HG03060 (cell line): ENCODE data around the gene ARFIP1.
"Not testable (repeated sequence)": the region's sequence is repeated elsewhere in the genome, so short reads cannot be mapped to it uniquely, and the experiment has no call there.

Experiments
- ATAC-seq: cut with Tn5 transposase; IDR thresholded peaks from one replicate; pipeline ENCODE4 v1.9.1; 2021; ENCODE audit warnings: low read depth, moderate number of reproducible peaks; ENCODE audit not compliant: unreplicated experiment

The ARFIP1 gene, protein sequence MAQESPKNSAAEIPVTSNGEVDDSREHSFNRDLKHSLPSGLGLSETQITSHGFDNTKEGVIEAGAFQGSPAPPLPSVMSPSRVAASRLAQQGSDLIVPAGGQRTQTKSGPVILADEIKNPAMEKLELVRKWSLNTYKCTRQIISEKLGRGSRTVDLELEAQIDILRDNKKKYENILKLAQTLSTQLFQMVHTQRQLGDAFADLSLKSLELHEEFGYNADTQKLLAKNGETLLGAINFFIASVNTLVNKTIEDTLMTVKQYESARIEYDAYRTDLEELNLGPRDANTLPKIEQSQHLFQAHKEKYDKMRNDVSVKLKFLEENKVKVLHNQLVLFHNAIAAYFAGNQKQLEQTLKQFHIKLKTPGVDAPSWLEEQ

GRCh38 chr4:152779513-152780266 lies at the start of gene ARFIP1, which contains the start of gene TIGD4:
TSS of gene ARFIP1 (plus strand) at chr4:152779954. CDS start at chr4:152829634, 49,680 bp downstream.
TSS of gene TIGD4 (minus strand) at chr4:152779730. CDS start at chr4:152771004, 8,726 bp downstream.
- peak; percentile 86 for ATAC-seq

- ATAC-seq, result no peak
Observed at GRCh38 chr4:152731997-152732396, 47.8 kb upstream of the ARFIP1 start.

DNA sequence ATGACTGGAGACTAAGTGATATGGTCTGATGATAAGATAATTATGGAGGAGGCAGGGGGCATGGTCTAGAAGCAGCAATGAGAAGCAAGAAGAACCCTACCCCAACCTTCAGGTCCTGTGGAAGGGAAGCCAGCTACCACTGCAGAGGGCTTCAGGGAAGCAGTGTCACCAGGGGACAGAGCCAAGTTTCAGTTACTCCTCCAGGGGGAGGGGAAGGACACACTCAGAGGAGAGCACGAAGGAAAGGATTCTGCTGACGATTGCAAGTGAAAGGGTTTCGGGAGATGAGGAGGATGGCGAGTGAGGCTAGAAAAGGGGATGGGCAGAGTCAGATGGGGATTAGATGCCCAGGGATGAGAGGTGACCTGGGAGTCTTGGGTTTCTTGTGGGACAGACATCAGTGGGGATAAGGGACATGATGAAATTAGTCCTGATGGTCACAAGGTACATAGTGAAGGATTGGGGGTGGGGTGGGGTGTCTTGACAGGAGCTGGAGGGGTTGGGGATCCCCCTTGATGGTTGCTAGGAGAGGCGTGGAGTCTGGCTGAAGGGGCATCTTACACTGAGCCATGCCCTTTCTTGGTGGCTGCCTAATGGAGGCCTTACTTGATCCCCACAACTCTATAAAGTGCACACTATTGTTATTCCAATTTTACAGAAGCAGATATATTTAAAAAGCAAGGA lies 45.6 kb upstream of the ARFIP1 start:
- ATAC-seq, result no peak

- no peak for ATAC-seq
Observed at GRCh38 chr4:152734699-152735050, 45.1 kb upstream of the ARFIP1 start.

DNA sequence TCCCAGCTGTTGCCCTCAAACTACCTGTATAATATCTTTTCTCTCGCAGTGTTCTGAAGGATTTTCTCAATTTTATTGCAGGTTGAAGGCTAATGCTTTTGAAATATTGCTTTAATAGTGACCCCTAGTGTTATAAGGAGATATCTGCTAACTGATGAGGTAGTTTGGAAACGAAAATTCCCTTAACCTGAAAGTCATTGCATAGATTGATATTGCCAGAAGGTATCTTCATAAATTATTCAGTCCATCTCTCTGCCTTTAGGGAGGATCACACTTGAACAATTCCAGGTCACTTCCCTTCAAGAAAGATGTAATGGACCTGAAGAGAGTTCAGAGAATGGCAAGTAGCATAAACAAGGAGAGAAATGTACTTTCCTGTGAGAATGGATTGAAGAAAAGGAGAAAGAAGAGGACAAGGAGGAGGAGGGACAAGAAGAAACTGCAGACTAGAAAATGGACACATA lies 44.3 kb upstream of the ARFIP1 start:
- no peak for ATAC-seq

- no peak for ATAC-seq
Observed at GRCh38 chr4:152735906-152736305, 43.8 kb upstream of the ARFIP1 start.

DNA sequence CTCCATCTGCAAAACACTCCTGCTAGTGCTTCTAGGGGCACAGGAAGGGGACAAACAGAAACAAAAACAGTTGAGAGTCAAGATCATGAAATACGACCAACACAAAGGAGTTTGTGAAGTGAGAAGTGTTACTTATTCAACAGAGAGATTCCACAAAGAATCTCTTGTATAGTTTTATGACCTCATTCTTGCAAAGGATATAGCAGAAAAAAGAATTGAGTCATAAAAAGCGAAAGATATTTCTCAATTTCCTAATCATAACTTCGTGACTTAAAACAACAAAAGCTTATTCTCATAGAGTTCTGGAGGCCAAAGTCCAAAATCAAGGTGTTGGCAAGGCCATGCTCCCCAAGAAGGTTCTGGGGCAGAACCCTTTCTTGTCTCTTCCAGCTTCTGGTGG lies 40.9 kb upstream of the ARFIP1 start:
- ATAC-seq, result no peak

GRCh38 chr4:152747444-152747843 lies 32.3 kb upstream of the ARFIP1 start:
- no peak for ATAC-seq

DNA sequence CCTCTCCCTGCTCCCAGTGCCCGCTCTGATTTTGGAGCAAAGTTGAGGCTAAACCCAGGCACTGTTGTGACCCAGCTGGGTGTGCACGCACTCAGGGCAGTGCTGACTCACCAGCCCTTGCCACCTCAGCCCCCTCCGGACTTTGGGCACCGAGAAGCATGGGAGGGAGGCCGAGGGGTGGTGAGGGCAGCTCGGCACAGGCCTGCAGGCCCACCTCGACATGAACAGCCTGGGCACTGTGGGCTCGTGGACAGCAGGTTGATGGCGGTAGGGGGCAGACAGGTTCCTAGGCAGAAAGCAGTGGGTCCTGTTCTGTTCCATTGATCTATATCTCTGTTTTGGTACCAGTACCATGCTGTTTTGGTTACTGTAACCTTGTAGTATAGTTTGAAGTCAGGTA lies 31.1 kb upstream of the ARFIP1 start:
- no peak for ATAC-seq

- no peak for ATAC-seq
Observed at GRCh38 chr4:152763796-152764195, 16.0 kb upstream of the ARFIP1 start.

DNA sequence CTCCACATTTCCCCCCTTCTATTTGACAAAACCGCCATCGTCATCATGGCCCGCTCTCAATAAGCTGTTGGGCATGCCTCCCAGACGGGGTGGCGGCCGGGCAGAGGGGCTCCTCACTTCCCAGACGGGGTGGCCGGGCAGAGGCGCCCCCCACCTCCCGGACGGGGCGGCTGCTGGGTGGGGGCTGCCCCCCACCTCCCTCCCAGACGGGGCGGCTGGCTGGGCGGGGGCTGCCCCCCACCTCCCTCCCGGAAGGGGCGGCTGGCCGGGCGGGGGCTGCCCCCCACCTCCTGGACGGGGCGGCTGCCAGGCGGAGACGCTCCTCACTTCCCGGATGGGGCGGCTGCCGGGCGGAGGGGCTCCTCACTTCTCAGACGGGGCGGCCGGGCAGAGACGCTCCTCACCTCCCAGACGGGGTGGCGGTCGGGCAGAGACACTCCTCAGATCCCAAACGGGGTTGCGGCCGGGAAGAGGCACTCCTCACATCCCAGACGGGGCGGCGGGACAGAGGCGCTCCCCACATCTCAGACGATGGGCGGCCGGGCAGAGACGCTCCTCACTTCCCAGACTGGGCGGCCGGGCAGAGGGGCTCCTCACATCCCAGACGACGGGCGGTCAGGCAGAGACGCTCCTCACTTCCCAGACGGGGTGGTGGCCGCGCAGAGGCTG lies 14.6 kb upstream of the ARFIP1 start:
- ATAC-seq, result not testable (repeated sequence)

DNA sequence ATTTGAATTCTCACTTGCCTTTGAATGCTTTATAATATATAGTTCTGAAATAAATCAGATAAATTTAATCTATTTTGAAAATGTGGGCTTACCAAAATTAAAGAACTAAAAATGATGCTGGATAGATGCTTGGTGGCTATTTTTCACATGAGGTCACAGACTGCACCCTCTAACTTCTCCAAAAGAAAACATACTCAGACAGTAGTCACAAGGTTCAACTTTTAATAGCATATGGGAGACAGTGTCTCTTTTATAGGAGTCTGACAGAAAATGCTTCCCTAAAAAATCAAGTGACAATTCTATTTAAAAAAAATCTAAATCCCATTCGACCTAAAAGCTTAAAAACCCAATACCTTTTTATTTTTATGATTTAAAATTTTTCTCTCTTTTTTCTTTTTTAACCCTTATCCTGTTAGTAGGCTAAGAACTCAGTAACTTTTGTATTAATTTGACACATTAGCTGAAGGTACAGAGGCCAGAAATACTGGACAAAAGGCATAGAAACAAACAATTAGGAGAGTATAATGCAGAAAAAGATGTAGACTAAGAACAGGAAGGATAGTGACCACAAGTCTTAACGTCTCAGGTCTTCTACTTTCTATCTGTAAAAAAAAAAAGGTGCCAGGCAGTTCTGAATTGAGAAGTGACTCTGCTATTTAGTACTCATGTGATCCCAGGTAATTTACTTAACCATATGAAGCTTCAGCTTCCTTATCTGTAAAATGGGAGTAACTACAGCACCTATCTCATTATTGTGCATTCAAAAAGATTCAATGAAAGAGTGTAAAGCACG lies 7.8 kb upstream of the ARFIP1 start:
- peak; percentile 68 for ATAC-seq

DNA sequence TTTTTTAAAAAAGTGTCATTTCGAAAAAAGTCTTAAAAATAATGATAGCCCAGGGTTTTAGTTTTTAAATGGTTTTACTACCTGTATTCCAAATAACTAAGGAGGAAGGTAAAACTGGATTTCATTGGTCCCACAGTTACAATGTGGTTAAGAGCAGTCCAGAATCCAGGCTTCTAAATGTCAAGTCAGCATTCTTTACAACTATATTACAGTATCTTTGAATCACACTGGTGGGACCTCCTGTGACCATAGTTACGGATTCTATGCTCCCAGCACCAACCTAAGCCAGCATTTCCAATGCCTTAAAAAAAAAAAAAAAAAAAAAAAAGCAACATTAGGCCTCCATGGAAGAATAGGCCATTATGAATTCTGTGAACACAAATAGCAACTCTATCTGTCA lies 6.4 kb upstream of the ARFIP1 start:
- no peak for ATAC-seq

DNA sequence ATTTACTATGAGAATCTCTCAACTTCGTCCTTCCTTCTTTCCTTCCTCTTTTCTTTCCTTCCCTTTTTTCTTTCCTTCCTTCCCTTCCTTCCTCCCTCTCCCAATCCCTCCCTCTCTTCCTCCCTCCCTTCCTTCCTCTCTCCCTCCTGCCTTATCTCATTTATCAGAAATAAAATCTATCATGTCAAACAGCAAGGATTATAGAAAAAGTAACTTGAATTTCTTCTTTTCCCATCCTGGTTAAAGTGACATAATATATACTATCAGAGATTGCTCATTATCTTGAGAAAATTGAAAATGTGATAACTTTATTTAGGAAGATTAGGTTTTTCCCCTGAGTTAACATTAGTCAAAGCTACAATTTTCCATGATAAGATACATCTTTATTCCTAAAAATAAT lies 5.8 kb upstream of the ARFIP1 start:
- no peak for ATAC-seq

DNA sequence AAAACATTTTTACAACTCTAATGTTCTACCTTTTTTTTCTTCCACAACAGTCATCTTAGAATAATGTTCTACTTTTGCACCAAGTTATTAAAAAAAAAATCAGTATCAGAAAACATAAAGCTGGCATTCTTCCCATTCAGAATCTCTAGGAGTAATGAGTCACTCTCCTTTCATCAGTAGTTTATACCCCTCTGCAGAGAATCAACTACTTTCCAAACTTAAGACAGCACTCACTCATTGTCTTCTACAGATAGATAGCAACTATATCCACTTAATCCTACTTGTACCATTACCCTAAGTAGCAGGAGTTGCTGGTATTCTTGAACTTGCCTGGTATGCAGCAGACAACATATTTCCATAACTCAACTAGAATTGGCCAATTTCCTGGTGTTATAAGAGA lies 3.4 kb upstream of the ARFIP1 start:
- no peak for ATAC-seq

GRCh38 chr4:152777488-152777887 lies 2.3 kb upstream of the ARFIP1 start:
- ATAC-seq, result no peak

- no peak for ATAC-seq
Observed at GRCh38 chr4:152778656-152779512, 870 bp upstream of the ARFIP1 start.

- peak; percentile 1 for ATAC-seq
Observed at GRCh38 chr4:152780267-152780778, 569 bp downstream of the ARFIP1 start.
